GM12892 (cell line): ENCODE data around the gene MRPL20.

Experiments
- POLR2A ChIP-seq: IDR thresholded peaks from 2 replicates; pipeline ENCODE4 v1.6.1; 2011; ENCODE audit warnings: low read depth, low read length, control low read depth
- TAF1 ChIP-seq: IDR thresholded peaks from 2 replicates; pipeline ENCODE4 v1.6.1; 2011; ENCODE audit warnings: low read depth, mild to moderate bottlenecking, control low read depth, low read length, borderline replicate concordance

DNA sequence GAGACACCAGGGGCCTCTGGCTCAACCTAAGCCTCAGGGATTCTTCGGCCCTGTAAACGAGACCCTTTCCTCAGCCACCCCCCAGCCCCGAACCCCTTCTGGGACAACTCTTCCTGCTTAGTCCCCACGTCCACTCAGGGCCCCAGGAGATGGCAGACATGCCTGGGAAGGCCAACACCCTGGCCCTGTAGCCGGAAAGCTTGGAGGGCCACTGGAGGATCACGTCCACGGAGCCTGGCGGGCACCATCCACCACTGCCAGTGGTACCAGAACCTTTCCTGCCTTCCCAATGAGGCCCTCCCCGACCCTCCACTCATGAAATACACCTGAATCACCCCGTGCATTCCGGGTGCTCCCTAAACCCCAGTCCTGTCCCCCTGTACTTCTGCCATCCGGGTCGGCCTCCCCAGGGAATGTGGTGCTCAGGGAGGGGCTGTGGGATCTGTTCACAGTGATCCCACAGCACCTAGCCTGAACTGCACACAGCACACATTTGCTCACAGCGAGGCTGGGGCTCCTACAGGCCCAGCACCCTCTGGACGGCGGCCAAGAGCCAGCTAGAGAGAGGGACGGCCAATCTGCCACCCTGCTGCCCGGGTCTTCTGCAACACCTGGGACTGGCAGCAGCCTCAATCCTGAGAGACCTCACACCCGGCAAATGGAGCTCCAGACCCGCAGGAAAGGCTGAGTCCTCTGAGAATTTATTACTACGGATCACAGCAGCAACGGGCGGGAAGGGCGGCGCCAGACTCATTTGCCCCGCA, 33.9 kb downstream of the MRPL20 start:
- TF ChIP-seq POLR2A (no peak), TAF1 (no peak)
